Measurements from ENCODE around the gene TBX4.

GRCh38 chr17:61487989-61488595, 35.9 kb downstream of the TBX4 start:
- TF ChIP-seq GATA2 (IDR thresholded peaks at IDR 0.05; ENCODE audit: low read depth, low read length) = no peak; the same call in 1 of the 2 replicates
- no peak for TF ChIP-seq GATA3 (IDR thresholded peaks at IDR 0.05; ENCODE audit: low read depth, low read length)
